HCT116 (cell line): ENCODE measurements around the gene OPHN1. TPM values are rescaled to one million over a fixed set of nuclear protein-coding genes. Genes with fewer than 3 reads are reported as not detected.

ENCODE experiments used
- ATAC-seq: fragments of 200-7000 bp; cut with Tn5 transposase; 2 replicates; pipeline ENCODE4 v1.9.1; 2020; ENCODE audit warnings: mild to moderate bottlenecking, moderate library complexity
- BruUV-seq: library from RNA; stranded (reverse); fragments of 400-500 nt; replicated peaks from 2 replicates; lab custom pipeline; 2021; lab: Mats Ljungman, UMichigan
- CTCF ChIA-PET: fragments of 300-600 bp; sonication (Branson Sonifier 250); formaldehyde crosslinking; loops from one replicate; lab custom pipeline; 2021; ENCODE audit warnings: antibody characterized with exemption; lab: Charles Lee
- POLR2A ChIA-PET: fragments of 300-600, 350-600 bp; sonication (Branson Sonifier 250); formaldehyde crosslinking; loops from one replicate; lab custom pipeline; 2021; ENCODE audit warnings: antibody characterized with exemption; lab: Charles Lee
- RAD21 ChIA-PET, 2 experiments: fragments of 300-600 bp; sonication (Branson Sonifier 250); formaldehyde crosslinking; loops; one replicate each; lab custom pipeline; 2023; ENCODE audit warnings: low total read pairs in 2 of 2; ENCODE audit not compliant: uncharacterized antibody in 2 of 2, unreplicated experiment in 2 of 2, low non-redundant PET in 1 of 2; lab: Charles Lee
- DNase-seq: peaks from one replicate; pipeline ENCODE4 v3.0.0-alpha.2; 2010; ENCODE audit warnings: low read depth, low spot score
- H2AFZ ChIP-seq: fragments of 200-600 bp; shearing (Covaris generic), sonication (generic); 2 replicates; pipeline ENCODE4 v1.6.1; 2017; ENCODE audit warnings: low read depth, mixed run types, mixed read lengths, antibody characterized with exemption, low read length; ENCODE audit not compliant: poor library complexity, severe bottlenecking
- H3K27ac ChIP-seq: 2 replicates; pipeline ENCODE4 v1.5.1; 2012; ENCODE audit warnings: low read depth, low read length
- H3K27me3 ChIP-seq: fragments of 200-600 bp; sonication (generic); 2 replicates; pipeline ENCODE4 v1.6.1; 2016; ENCODE audit warnings: mixed run types, low read length, mixed read lengths; ENCODE audit not compliant: insufficient read depth
- H3K36me3 ChIP-seq, 2 experiments: fragments of 200-500 bp in 1 of 2; fragments of 200-600 bp in 1 of 2; sonication (Bioruptor generic) in 1 of 2; sonication (generic) in 1 of 2; 2 replicates each; pipeline versions ENCODE4 v1.5.1 to v1.6.1; 2014 to 2016; ENCODE audit warnings: low read length in 2 of 2, inconsistent platforms in 1 of 2, mixed read lengths in 1 of 2, mixed run types in 1 of 2; ENCODE audit not compliant: insufficient read depth in 2 of 2, control insufficient read depth in 1 of 2
- H3K4me1 ChIP-seq, 2 experiments: fragments of 200-600 bp in 1 of 2; sonication (generic) in 1 of 2; 2 replicates each; pipeline versions ENCODE4 v1.5.1 to v1.6.1; 2012 to 2017; ENCODE audit warnings: low read length in 2 of 2, inconsistent platforms in 1 of 2, mild to moderate bottlenecking in 1 of 2, mixed read lengths in 1 of 2, mixed run types in 1 of 2, moderate library complexity in 1 of 2; ENCODE audit not compliant: insufficient read depth in 2 of 2, control insufficient read depth in 1 of 2
- H3K4me2 ChIP-seq: fragments of 200-600 bp; sonication (generic); 2 replicates; pipeline ENCODE4 v1.6.1; 2017; ENCODE audit warnings: mixed run types, low read length, mixed read lengths
- H3K4me3 ChIP-seq, 2 experiments: fragments of 200-600 bp in 1 of 2; sonication (generic) in 1 of 2; replicated peaks in 1 of 2; 2 replicates each; pipeline ENCODE4 v1.5.1; 2011 to 2016; ENCODE audit warnings: low read length in 2 of 2, control low read depth in 1 of 2, low read depth in 1 of 2, mild to moderate bottlenecking in 1 of 2, mixed read lengths in 1 of 2, mixed run types in 1 of 2
- H3K79me2 ChIP-seq: fragments of 200-600 bp; sonication (generic); 2 replicates; pipeline ENCODE4 v1.6.1; 2017; ENCODE audit warnings: mild to moderate bottlenecking, mixed run types, low read length, moderate library complexity, mixed read lengths; ENCODE audit not compliant: insufficient read depth
- H3K9ac ChIP-seq: fragments of 200-600 bp; sonication (generic); 2 replicates; pipeline ENCODE4 v1.6.1; 2016; ENCODE audit warnings: low read length, mixed read lengths
- H3K9me2 ChIP-seq: fragments of 200-600 bp; sonication (generic), shearing (Covaris generic); 2 replicates; pipeline ENCODE4 v1.6.1; 2017; ENCODE audit warnings: mixed run types, mild to moderate bottlenecking, moderate library complexity; ENCODE audit not compliant: insufficient read depth
- H3K9me3 ChIP-seq, 2 experiments: fragments of 200-500 bp in 1 of 2; fragments of 200-600 bp in 1 of 2; sonication (Bioruptor generic) in 1 of 2; sonication (generic) in 1 of 2; 2 replicates each; pipeline ENCODE4 v1.6.1; 2014 to 2017; ENCODE audit warnings: low read length in 2 of 2, mixed read lengths in 2 of 2, inconsistent platforms in 1 of 2, low read depth in 1 of 2, mild to moderate bottlenecking in 1 of 2, mixed run types in 1 of 2, moderate library complexity in 1 of 2; ENCODE audit not compliant: control insufficient read depth in 1 of 2, insufficient read depth in 1 of 2
- H4K20me1 ChIP-seq: fragments of 200-600 bp; sonication (generic), shearing (Covaris generic); 2 replicates; pipeline ENCODE4 v1.6.1; 2017; ENCODE audit warnings: mixed run types, mild to moderate bottlenecking, moderate library complexity; ENCODE audit not compliant: insufficient read depth
- CEBPB ChIP-seq: IDR thresholded peaks from 2 replicates; pipeline ENCODE4 v1.6.1; 2012; ENCODE audit warnings: low read depth
- EGR1 ChIP-seq: IDR thresholded peaks from 2 replicates; pipeline ENCODE4 v1.6.1; 2012; ENCODE audit warnings: low read depth
- ELF1 ChIP-seq: IDR thresholded peaks from 2 replicates; pipeline ENCODE4 v1.6.1; 2012; ENCODE audit warnings: low read depth, borderline replicate concordance
- EZH2phosphoT487 ChIP-seq: fragments of 200-600 bp; IDR thresholded peaks from 2 replicates; pipeline ENCODE4 v1.6.1; 2018; ENCODE audit warnings: antibody characterized with exemption, borderline replicate concordance
- MAX ChIP-seq: IDR thresholded peaks from 2 replicates; pipeline ENCODE4 v1.6.1; 2012
- SIN3A ChIP-seq: IDR thresholded peaks from 2 replicates; pipeline ENCODE4 v1.6.1; 2012; ENCODE audit warnings: low read depth
- SRF ChIP-seq: IDR thresholded peaks from 2 replicates; pipeline ENCODE4 v1.6.1; 2012; ENCODE audit warnings: low read depth
- YY1 ChIP-seq: IDR thresholded peaks from 2 replicates; pipeline ENCODE4 v1.6.1; 2011; ENCODE audit warnings: low read length, low read depth, moderate library complexity, mild to moderate bottlenecking; ENCODE audit not compliant: insufficient replicate concordance; ENCODE audit errors: extremely low read depth
- ZBTB33 ChIP-seq: IDR thresholded peaks from 2 replicates; pipeline ENCODE4 v1.6.1; 2011; ENCODE audit warnings: mild to moderate bottlenecking, low read length, moderate library complexity; ENCODE audit not compliant: insufficient replicate concordance; ENCODE audit errors: extremely low read depth
- intact Hi-C: fragments of 100-400 bp; cut with micrococcal nuclease; formaldehyde crosslinking; loops from 2 replicates; pipeline ENCODE4 v1.10.0; 2022
- total RNA-seq: library from RNA; stranded (reverse); gene quantifications from one replicate; pipeline ENCODE4 v1.2.1, GENCODE V29; 2021; ENCODE audit not compliant: unreplicated experiment
- TF ChIP-seq, protein P1 (sequence below), 3 experiments: fragments of 200-600 bp in 1 of 3; sonication (generic) in 1 of 3; IDR thresholded peaks in 2 of 3; conservative IDR thresholded peaks in 1 of 3; 2 replicates each; pipeline ENCODE4 v1.5.1; 2012 to 2017; ENCODE audit warnings: low read depth in 2 of 3, low read length in 2 of 3, antibody characterized with exemption in 1 of 3, borderline replicate concordance in 1 of 3, control low read depth in 1 of 3, mild to moderate bottlenecking in 1 of 3, mixed read lengths in 1 of 3, mixed run types in 1 of 3, moderate library complexity in 1 of 3; ENCODE audit not compliant: insufficient read depth in 1 of 3

The OPHN1 gene
- total RNA-seq, 1 experiment from 2014 or later: 2.9 TPM

DNA sequence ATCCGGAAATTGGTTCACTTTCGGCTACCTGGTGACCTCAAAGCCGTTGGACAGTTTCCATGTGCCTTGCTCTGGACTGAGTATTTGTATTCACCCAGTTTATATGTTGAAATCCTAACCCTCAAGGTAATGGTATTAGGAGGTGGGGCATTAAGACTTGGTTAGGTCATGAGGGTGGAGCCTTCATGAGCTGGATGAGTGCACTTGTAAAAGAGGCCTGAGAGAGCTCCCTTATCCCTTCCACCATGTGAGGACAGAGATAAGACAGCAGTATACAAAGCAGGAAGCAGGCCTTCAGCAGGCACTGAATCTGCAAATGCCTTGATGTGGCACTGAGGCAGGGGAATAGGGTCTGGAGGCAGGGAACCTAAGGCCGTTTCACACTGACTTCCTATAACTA is 5.3 kb upstream of the OPHN1 start:
- no peak overlapping the region for H2AFZ ChIP-seq
- no peaks in the 10 kb centered on the region for H3K9me2 ChIP-seq
- H3K27ac ChIP-seq: no peak overlapping the region
- H4K20me1 ChIP-seq: no peaks in the 10 kb centered on the region
- no peak overlapping the region for H3K4me3 ChIP-seq
- H3K9me3 ChIP-seq: no peaks in the 10 kb centered on the region
- no peak for ATAC-seq
- intact Hi-C loops: no loop called here
- no TSS peak for BruUV-seq
- ChIA-PET POLR2A (no interaction called here), RAD21 (no interaction called here)
- H3K4me1 ChIP-seq: peaks cover 2 to 19% of the 10 kb centered on the region in 2 experiments; a peak in 3 of 4 replicates
- H3K27me3 ChIP-seq: no peaks in the 10 kb centered on the region
- no peak for DNase-seq
- TF ChIP-seq ELF1: no peak
- no peak for TF ChIP-seq EGR1
- TF ChIP-seq SRF: no peak
- TF ChIP-seq CEBPB: no peak
- TF ChIP-seq YY1: no peak
- TF ChIP-seq SIN3A: no peak
- no peak for TF ChIP-seq MAX
- TF ChIP-seq, protein P1, sequence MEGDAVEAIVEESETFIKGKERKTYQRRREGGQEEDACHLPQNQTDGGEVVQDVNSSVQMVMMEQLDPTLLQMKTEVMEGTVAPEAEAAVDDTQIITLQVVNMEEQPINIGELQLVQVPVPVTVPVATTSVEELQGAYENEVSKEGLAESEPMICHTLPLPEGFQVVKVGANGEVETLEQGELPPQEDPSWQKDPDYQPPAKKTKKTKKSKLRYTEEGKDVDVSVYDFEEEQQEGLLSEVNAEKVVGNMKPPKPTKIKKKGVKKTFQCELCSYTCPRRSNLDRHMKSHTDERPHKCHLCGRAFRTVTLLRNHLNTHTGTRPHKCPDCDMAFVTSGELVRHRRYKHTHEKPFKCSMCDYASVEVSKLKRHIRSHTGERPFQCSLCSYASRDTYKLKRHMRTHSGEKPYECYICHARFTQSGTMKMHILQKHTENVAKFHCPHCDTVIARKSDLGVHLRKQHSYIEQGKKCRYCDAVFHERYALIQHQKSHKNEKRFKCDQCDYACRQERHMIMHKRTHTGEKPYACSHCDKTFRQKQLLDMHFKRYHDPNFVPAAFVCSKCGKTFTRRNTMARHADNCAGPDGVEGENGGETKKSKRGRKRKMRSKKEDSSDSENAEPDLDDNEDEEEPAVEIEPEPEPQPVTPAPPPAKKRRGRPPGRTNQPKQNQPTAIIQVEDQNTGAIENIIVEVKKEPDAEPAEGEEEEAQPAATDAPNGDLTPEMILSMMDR (IDR thresholded peaks at IDR 0.05 in 2 of 3, conservative IDR thresholded peaks at IDR 0.05 in 1 of 3; ENCODE audit: borderline replicate concordance in 1 of 3, insufficient read depth in 1 of 3, low read depth in 2 of 3, low read length in 2 of 3): no peak
- no peak for TF ChIP-seq EZH2phosphoT487
- no peak for TF ChIP-seq ZBTB33
- TF ChIP-seq, all 23 proteins: peak for 0
- no peak overlapping the region for H3K9ac ChIP-seq
- CTCF ChIA-PET: no interaction called here
- H3K36me3 ChIP-seq: no peaks in the 10 kb centered on the region
- H3K4me2 ChIP-seq: no peak overlapping the region
- no peaks in the 10 kb centered on the region for H3K79me2 ChIP-seq
